HG03460 (cell line): ENCODE data around the gene PDZK1IP1.
"Not testable (repeated sequence)": the region's sequence is repeated elsewhere in the genome, so short reads cannot be mapped to it uniquely, and the experiment has no call there.

Source experiments
- ATAC-seq: cut with Tn5 transposase; IDR thresholded peaks from one replicate; pipeline ENCODE4 v1.9.1; 2021; ENCODE audit not compliant: unreplicated experiment

The PDZK1IP1 gene

DNA sequence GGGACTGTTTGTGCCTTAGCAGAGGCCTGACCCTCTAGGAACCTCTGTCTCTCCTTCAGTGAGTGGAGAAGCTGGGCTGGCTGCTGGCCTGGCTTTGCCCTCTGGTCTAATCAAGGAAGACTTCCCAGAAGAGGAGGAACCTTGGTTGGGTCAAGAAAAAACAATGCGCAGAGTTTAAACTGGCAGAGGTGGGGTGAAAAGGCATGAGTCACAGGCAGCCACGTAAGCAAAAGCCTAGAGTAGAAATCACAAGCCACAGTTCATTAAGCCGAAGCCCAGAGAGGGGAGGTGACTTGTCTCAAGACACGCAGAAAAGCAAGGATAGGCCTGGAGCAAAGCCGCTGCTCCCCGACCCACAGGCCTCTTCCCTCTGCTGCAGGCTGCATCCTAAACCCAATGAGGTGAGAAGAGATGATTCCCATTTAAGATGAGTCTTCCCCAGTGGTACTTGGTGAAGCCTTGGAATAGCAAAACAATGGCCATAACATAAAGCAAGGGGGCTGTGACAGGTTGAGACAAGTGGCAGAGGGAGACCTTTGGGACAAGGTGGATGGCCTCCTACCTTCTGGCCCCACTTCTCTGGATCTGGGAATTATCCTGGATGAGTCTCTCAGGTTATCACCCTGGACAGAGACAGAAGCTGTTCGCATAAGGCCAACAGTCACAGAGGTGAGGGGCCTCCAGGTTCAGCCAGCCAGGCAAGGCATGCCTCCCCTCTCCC, 7.7 kb downstream of the PDZK1IP1 start:
- no peak for ATAC-seq

DNA sequence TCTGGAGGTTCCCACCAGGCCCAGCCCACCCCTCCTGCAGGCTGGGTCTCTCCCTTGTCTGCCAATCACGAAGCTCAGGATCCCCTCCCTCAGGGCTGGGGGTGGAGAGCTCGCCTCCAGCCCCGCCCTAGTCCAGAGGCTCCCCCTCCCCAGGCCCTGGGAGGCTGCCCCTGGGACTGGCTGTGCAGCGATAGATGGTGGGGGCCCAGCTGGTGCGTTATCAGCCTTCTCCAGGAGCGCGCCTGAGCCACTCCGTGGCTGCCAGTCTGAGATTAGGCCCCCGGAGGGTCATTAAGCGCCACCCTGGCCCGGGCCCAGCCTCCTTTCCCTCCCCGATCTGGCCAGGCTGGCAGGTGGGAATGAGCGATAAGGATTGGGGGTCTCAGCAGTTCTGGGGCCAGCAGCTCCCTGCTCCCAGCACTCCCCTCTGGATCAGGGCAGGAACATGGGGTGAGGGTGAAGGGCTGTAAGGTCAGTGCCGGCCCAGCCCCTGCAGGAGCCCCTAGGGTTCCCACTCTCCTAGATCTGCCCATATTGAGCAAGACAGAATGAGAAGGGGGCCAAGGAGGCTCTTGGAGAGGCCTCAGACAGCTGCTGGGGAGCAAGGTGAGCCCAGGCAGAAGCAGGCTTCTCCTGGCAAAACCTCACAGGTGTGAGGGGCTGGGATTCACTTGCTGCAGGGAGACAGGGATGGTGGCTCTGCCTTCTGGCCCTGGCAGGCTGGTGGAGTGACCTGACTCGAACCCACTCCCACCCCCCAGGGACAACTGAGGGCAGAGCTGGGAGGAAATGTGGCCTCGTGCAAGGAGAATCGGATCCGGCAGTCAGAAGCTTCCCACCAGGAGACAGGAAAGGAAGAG, 8.5 kb downstream of the PDZK1IP1 start:
- no peak for ATAC-seq

DNA sequence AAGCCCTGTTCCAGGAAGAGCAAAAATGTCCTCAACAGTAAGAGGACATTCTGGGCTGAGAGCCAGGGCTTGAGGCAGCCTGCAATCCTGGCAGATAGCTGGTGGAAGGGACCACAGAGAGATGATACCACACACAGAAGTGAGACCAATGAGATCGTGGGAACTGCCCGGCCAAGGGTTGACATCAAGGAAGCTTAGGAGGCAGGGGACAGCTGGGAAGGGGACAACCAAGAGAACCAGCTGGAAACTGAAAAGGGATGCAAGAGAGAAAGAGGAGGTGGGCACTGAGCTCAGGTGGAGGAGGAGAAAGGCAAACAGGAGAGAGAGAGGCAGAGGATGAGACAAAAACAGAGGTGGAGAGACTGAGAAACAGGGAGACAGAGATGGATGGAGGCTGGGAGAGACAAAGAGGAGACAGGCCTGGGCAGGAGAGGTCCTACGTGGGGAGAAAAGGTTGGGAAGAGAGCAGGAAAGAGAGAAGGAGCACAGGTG, 9.2 kb downstream of the PDZK1IP1 start:
- no peak for ATAC-seq

DNA sequence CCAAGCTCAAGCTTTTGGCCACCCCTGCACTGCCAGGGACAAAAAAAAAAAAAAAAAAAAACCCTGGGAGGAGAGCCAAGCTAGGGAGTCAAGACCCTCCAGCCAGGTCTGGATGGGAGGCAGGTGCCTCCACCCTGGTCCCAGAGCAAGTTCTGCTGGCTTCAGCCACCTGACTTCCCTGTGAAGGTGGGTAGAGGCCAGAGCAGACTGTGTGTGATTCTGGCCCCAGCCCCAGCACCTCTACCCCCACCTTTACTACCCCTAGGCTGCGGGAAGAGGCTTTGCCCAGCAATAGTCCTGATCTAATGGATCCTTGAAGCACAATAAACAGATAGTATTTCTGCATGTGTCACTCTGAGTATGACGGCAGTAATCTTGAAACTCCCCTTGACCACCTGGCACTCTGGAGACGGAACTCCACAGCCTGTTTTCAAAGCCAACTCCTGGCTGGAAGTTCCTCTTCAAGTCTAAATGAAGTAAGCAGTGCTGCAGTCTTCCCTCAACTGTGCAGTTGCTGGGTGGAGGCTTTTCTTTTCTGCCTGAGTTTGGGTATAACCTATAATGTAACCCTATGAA, 9.8 kb downstream of the PDZK1IP1 start:
- no peak for ATAC-seq

DNA sequence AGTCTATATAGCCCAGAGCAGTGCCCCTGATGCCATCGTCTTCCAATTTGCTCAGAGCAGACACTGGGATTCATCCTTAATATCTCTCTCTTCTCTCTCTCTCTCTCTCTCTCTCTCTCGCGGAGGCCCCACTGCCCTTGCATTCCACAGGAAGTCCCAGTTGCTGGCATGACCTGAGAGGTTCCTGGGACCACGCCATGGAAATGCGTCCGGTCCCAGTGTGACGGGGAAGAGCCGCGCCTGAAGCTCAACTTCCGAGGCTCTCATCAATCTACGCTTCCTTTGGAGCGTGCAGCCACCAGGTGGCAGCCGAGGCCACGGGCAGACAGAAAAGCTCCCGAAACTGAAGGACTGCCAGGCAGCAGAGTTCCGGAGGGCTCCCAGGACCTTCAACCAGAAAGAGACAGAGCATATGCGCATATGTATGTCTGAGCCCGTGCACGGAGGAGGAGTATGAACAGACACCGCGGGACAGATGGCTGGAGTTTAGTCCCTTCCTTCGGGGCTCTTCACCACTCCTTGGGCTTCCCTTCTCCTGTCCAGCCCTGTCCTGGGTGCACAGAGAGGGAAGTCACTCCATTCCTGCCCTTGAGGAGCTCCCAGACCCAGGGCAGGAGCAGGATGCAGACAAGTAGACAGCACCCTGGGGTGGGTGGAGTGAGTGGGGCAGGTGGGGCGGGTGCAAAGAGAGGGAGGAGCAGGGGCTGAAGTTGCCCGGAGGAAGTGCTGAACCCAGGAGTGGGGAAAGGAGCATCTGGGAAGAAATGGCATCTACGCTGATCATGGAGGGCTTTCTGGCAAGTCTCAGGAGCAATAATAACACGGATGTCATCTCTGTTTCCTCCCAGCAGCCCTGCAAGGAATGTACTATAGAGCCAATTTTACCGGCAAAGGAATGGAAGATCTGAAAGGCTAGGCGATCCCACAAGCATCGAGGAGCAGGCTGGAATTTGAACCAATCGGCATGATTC, 10.5 kb downstream of the PDZK1IP1 start:
- peak; percentile 92 for ATAC-seq

DNA sequence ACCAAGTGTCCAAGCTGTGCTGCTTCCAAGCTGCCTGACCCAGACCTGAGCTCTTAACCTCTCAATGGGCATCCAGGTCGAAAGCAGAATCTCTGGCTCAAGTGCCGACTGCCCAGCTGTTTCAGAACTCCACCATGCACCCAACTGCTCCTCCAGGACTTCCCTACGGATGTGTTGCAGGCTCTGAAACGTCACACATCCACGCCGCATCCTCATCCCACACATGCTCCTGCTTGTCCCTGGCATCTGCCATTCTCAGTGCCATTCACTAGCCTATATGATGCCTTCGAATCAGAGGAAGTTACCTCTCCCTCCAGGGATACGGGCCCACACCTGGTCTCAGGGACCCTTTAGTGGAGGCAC, 11.2 kb downstream of the PDZK1IP1 start:
- no peak for ATAC-seq

DNA sequence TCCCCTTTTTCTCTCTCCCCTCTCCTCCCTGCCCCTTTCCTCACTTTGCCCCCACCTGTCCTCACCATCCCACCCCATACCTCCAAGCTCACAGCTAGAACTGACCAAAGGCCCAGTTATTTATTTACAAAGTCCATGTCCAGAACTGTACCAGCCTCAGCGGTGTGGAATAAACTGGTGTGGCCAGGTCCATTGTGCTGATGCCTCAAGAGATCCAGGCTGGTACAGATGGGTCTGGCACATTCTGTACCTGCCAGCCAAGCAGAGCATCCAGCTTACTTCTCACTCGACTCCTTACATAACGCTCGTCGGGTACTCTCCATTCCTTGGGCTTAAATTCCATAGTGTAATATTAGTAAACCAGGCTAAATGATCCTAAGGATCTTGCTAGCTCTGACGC, 11.8 kb downstream of the PDZK1IP1 start:
- ATAC-seq: no peak

DNA sequence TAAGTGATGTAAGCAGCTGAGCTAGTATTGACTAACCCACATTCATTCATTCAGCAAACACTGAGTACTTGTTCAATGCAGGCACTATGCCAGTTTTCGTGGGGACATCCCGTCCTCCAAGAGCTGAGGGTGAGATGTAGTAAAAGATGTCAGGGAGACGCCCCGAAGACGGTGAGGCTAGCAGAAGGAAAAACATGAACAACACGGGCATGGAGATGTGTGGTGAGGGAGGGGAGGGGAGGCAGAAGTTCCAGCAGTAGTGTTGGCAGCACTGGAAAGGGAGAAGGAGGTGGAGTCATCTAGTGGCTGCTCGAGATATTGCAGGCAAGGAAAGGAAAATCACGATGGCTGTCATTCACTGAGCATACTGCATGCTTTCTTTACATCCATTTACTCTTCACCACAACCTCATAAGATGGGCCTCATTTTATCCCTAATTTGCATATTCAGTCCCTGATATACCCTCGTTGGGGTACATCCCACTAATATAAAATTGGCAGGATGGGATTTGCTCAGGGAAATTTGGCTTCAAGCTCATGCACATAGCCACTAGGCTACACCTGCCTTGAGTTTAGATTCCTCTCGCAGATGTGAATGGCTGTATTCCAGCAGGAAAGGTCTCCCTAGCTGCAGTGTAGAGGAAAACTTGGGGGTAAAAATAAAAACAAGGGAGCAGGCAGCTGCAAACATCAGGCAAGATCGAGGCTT, 14.5 kb downstream of the PDZK1IP1 start:
- ATAC-seq: no peak

DNA sequence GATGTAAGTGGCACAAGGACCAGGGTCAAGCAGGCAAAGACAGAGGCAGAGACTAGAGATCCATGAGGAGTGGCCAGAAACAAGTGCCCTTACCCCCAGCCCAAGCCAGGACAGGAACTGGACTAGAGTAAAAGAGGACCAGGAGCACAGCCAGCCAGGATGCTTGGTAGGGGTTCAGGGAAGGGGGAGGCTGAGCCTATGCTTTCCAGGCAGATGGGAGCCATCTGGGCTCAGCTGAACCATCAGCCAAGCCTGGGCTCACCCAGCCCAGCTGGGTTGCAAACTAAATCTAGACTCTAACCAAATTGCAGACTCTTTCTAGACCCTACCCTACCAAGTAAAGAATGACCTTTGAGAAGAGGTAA, 15.2 kb downstream of the PDZK1IP1 start:
- no peak for ATAC-seq

DNA sequence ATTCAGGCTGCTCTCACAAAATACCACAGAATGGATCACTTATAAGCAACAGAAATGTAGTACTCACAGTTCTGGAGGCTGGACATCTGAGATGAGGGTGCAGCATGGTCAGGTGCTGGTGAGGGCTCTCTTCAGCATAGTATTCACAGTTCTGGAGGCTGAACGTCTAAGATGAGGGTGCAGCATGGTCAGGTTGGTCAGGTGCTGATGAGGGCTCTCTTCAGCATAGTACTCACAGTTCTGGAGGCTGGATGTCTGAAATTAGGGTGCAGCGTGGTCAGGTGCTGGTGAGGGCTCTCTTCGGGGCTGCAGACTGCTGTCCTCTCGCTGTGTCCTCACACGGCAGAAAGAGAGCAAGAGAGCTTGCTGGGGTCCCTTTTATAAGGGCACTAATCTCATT, 17.1 kb downstream of the PDZK1IP1 start:
- ATAC-seq: no peak

DNA sequence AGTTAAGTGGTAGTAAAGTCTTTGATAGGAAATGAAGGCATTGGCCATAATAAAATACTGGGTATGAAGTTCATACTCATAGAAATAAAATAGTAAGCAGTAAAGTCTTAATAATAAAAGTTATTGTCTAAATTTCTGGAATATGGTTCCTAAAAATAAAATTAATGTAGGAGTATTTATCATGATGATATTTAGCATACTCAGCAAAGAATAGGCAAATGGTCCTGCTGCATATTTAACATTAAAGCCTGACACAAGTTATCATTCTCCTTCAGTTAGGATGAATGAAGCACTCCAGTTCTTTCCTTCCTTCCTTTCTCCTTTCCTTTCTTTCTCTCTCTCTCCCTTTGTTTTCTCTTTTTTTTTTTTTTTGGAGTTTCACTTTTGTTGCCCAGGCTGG, 25.3 kb downstream of the PDZK1IP1 start:
- no peak for ATAC-seq

DNA sequence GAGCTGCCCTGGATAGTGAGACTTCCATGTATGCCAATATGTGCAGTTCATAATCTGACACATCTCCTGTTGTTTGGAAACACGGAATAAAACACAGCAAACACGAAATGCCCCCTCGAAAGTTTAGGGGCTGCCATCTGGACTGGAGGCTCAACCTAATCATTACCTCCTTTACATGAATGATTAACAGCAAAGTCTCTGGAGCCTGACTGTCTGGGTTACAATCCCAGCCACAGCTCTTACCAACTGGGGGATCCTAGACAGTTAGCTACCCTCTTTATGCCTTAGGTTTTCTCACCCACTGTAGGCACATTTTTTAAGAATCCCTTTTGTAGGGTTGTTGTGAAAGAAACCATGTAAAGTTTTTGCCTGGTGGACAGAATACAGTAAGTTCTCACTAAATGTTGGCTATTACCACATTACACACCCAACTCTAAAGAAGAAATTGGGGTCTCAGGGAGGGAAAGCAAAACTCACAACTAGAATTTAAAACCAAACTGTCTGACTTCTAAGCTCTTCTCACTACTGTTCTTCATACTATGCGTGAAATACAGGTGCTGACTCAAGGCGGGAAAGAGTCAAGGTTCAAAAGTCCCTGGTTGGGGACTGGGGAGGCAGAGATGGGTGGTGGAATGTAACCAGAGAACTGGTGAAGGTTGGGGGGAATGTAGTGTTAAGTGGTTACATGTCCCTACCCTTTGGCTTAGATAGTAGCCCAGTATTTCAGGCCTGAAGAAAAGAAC, 28.4 kb downstream of the PDZK1IP1 start:
- ATAC-seq: no peak

DNA sequence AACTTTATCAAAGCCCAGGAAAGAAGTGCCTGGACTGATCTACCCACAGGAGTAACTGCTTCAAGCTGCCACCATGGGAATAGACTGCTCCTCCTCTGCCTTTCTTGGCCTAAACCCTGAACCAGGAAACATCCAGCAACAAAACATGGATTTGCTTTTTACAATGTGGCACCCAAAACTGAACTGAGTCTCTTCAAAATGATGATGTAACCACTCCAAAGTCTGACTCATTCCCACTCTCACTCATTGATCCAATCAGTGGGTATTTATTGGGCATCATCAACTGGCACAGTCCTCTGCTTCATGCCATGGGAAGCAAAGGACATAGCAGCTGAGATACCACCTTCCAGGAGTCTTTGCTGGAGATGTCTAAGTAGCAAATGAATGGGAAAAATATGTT, 29.1 kb downstream of the PDZK1IP1 start:
- no peak for ATAC-seq

DNA sequence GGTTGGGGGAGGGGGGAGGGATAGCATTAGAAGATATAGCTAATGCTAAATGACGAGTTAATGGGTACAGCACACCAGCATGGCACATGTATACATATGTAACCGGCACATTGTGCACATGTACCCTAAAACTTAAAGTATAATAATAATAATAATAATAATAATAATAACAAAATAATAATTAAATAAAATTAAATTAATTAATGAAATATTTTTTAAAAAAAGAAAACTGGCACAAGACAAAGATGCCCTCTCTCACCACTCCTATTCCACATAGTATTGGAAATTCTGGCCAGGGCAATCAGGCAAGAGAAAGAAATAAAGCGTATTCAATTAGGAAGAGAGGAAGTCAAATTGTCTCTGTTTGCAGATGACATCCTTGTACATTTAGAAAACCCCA, 31.9 kb downstream of the PDZK1IP1 start:
- ATAC-seq: not testable (repeated sequence)

DNA sequence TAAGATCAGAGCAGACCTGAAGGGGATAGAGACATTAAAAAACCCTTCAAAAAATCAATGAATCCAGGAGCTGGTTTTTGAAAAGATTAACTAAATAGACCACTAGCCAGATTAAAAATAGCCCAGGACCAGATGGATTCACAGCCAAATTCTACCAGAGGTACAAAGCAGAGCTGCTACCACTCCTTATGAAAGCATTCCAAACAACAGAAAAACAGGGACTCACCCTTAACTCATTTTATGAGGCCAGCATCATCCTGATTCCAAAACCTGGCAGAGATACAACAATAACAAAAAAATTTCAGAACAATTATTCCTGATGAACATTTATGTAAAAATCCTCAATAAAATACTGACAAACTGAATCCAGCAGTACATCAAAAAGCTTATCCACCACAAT, 33.4 kb downstream of the PDZK1IP1 start:
- not testable (repeated sequence) for ATAC-seq

DNA sequence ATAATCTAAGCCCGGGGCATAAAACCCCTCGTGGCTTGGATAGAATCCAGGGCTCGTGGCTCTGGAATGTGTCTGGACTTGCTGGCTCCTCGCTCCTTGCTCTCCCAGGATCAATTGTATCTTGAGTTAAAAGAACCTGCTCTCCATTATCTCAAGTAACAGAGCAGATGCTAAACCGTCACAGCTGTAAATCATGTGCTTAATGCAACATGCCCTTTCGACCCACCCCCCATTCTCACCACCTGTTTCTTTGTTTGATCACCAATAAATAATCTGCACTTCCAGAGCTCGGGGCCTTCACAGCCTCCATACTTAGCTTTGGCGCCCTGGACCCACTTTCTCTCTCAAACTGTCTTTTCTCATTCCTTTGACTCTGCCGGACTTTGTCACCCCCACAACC, 40.7 kb downstream of the PDZK1IP1 start:
- not testable (repeated sequence) for ATAC-seq

DNA sequence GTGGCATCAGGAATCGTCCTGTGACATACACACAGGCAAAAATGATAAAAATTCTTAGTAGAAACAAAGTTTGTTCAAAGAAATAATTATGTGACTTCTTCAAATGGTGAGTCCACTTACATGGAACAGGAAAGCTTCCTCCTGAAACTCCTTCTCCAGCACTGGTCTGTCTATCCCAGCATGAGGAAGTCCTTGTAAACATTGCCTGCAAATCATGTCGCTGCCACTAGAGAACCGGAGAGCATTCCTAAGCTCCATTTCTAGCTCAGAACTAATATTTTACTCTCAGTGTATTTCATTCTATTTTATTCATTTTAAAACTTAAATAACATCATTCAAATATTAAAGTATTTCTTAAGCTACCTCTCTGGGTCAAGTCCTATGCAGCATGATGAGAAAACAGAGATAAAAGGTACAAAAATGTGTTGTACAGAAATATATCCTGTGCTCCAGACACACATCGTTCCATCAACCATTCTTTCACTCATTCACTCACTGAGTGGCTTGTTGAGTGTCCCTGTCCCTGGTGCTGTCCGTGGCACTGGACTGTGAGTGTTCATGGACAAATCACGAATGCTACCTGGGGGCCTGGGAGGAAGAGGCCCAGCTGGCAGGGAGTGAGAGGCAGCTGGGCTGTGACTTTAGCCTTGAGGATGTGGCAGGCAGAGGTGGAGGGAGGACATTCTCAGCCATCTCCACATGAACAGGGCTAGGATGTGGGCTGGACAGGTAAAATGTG, 42.6 kb downstream of the PDZK1IP1 start:
- ATAC-seq: no peak

DNA sequence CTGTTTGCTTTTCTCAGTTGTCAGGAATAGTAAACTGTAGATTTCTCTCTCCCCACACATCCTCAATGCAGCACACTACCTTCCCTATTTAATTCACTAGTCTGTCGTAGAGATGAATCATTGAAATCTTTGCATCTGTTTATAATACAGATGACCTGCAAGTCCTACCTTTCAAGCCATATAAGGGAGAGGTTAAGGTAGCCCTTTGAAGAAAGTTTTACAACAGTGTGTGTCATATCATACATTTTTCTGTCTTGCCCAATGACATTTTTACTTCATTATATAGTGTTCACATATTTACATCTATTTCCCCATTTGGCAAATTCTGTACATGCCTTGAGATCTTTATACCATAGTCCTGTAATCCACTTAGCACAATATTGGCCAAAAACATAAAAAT, 43.3 kb downstream of the PDZK1IP1 start:
- not testable (repeated sequence) for ATAC-seq

DNA sequence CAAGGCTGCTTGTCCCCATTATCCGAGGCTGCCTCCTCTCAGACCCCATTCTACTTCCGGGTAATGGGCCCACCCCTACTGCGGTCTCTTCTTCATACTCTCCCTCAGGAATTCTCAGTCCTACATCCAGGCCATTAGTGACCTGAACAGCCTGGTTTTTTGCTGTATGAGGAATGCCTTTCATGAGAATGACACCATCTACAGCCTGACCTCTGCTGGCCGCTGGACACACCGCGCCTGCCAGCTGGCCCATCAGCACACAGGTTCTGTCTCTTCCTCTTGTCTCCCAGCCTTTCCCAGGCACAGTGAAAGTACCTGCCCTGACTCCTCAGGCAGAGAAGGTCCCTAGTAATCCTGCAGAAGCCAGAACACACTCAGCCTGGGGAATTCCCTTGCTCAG, 46.2 kb downstream of the PDZK1IP1 start:
- not testable (repeated sequence) for ATAC-seq
